GM12878 (cell line): ENCODE measurements around the gene MAST4. TPM values are rescaled to one million over a fixed set of nuclear protein-coding genes. Genes with fewer than 3 reads are reported as not detected.

Experiments used
- ATAC-seq: fragments of 200-7000 bp; cut with Tn5 transposase; 3 replicates; pipeline ENCODE4 v1.9.1; 2020; ENCODE audit warnings: mild to moderate bottlenecking, moderate library complexity
- BruUV-seq: library from RNA; stranded (reverse); fragments of 400-500 nt; replicated peaks from 2 replicates; lab custom pipeline; 2021; lab: Mats Ljungman, UMichigan
- CTCF ChIA-PET: fragments of 300-600 bp; sonication (Branson Sonifier 250); formaldehyde crosslinking; extraction: SDS; loops from one replicate; lab custom pipeline; 2021; ENCODE audit warnings: inconsistent platforms; lab: Yijun Ruan, JAX
- POLR2A ChIA-PET: fragments of 350-600 bp; formaldehyde crosslinking; extraction: SDS; loops from one replicate; lab custom pipeline; 2021; ENCODE audit warnings: inconsistent platforms; lab: Charles Lee
- RAD21 ChIA-PET: fragments of 300-600 bp; sonication (Branson Sonifier 250); formaldehyde crosslinking; loops from one replicate; lab custom pipeline; 2023; ENCODE audit warnings: antibody characterized with exemption; ENCODE audit not compliant: unreplicated experiment; lab: Charles Lee
- SMC1A ChIA-PET: fragments of 300-600 bp; sonication (Branson Sonifier 250); formaldehyde crosslinking; loops from one replicate; lab custom pipeline; 2023; ENCODE audit not compliant: unreplicated experiment, uncharacterized antibody; lab: Charles Lee
- DNase-seq: peaks from one replicate; pipeline ENCODE4 v3.0.0-alpha.2; 2011; ENCODE audit warnings: low read depth, low spot score
- FAIRE-seq: peaks from 3 replicates; lab custom pipeline; 2011; peaks lifted over from hg19 to GRCh38; lab: Jason Lieb, UNC
- H2AFZ ChIP-seq: 2 replicates; pipeline ENCODE4 v1.6.0; 2011; ENCODE audit warnings: low read depth, low read length, control low read depth; ENCODE audit not compliant: control insufficient read depth
- H3K27ac ChIP-seq: 2 replicates; pipeline ENCODE4 v1.5.1; 2011; ENCODE audit warnings: control low read depth; ENCODE audit not compliant: control insufficient read depth, insufficient read depth
- H3K27me3 ChIP-seq, 2 experiments: replicated peaks in 1 of 2; 2 replicates each; pipeline versions ENCODE4 v1.6.0 to v1.6.1; 2011; ENCODE audit warnings: low read length in 1 of 2; ENCODE audit not compliant: control insufficient read depth in 2 of 2, insufficient read depth in 2 of 2
- H3K36me3 ChIP-seq, 2 experiments: 2 replicates each; pipeline ENCODE4 v1.5.1; 2011; ENCODE audit warnings: low read length in 1 of 2; ENCODE audit not compliant: control insufficient read depth in 2 of 2, insufficient read depth in 2 of 2
- H3K4me1 ChIP-seq: 2 replicates; pipeline ENCODE4 v1.6.1; 2011; ENCODE audit warnings: mild to moderate bottlenecking, low read length, moderate library complexity, mixed read lengths; ENCODE audit not compliant: control insufficient read depth, insufficient read depth
- H3K4me2 ChIP-seq: 2 replicates; pipeline ENCODE4 v1.6.0; 2011; ENCODE audit warnings: control low read depth; ENCODE audit not compliant: control insufficient read depth, insufficient read depth
- H3K4me3 ChIP-seq: fragments of 200-600 bp; sonication (generic); 2 replicates; pipeline ENCODE4 v1.5.1; 2016
- H3K79me2 ChIP-seq: 2 replicates; pipeline ENCODE4 v1.6.0; 2011; ENCODE audit warnings: low read length; ENCODE audit not compliant: control insufficient read depth, insufficient read depth
- H3K9ac ChIP-seq: 2 replicates; pipeline ENCODE4 v1.8.0; 2011; ENCODE audit warnings: low read length, control low read depth, mixed read lengths; ENCODE audit not compliant: control insufficient read depth, insufficient read depth
- H3K9me3 ChIP-seq: replicated peaks from 3 replicates; pipeline ENCODE4 v1.5.1; 2011; ENCODE audit warnings: mild to moderate bottlenecking, low read length; ENCODE audit not compliant: control insufficient read depth, insufficient read depth
- H4K20me1 ChIP-seq: 2 replicates; pipeline ENCODE4 v1.6.0; 2011; ENCODE audit not compliant: control insufficient read depth, insufficient read depth
- KAT2A ChIP-seq: conservative IDR thresholded peaks from 2 replicates; pipeline ENCODE4 v1.6.1; 2011; ENCODE audit warnings: low read depth, low read length; ENCODE audit not compliant: control insufficient read depth
- MEF2B ChIP-seq: fragments of 450-650 bp; IDR thresholded peaks from 2 replicates; pipeline ENCODE4 v1.6.1; 2018; ENCODE audit warnings: mild to moderate bottlenecking, moderate library complexity; ENCODE audit not compliant: partially characterized antibody, poor library complexity, severe bottlenecking
- MXI1 ChIP-seq: fragments of 150-350 bp; IDR thresholded peaks from 2 replicates; pipeline ENCODE4 v1.6.1; 2011; ENCODE audit warnings: low read depth, mild to moderate bottlenecking, inconsistent platforms, low read length, improper control_type of control experiment
- POU2F2 ChIP-seq: IDR thresholded peaks from 3 replicates; pipeline ENCODE4 v1.6.1; 2011; ENCODE audit warnings: low read depth, mild to moderate bottlenecking, low read length, borderline replicate concordance
- USF2 ChIP-seq: IDR thresholded peaks from 2 replicates; pipeline ENCODE4 v1.6.1; 2011; ENCODE audit warnings: low read depth, low read length, improper control_type of control experiment, borderline replicate concordance
- WGBS: methylation state at CpG from one replicate; pipeline ENCODE4 v1.1.6; 2016; ENCODE audit warnings: low lambda C conversion rate; ENCODE audit not compliant: insufficient replicate concordance, insufficient coverage; ENCODE audit errors: missing lambda C conversion rate; 5-methylcytosine and 5-hydroxymethylcytosine counted together
- in situ Hi-C: fragments of 300-500 bp; cut with MboI; formaldehyde crosslinking; loops from 9 replicates; pipeline ENCODE4 v1.14.3; 2018; ENCODE audit warnings: mixed read lengths
- intact Hi-C: fragments of 100-400 bp; cut with micrococcal nuclease; formaldehyde crosslinking; loops from one replicate; pipeline ENCODE4 v1.14.2; 2022; ENCODE audit not compliant: unreplicated experiment
- polyA plus RNA-seq, 11 experiments: library from polyadenylated mRNA; depleted of rRNA in 4 of 11; unstranded in 6 of 11; stranded (reverse) in 5 of 11; fragments of >200 nt; fragmentation: Nextera tagmentation in 4 of 11; fragmentation: Illumina TruSeq in 1 of 11; extraction: Ambion mirVana in 4 of 11; extraction: Trizol in 1 of 11; gene quantifications; 1 replicate in 1 of 11; 2 replicates in 10 of 11; pipeline versions ENCODE4 v1.2.1 to v1.2.3, GENCODE V29; 2011 to 2016; ENCODE audit warnings: inconsistent platforms in 2 of 11, missing spikeins in 2 of 11, low read depth in 1 of 11
- total RNA-seq, 4 experiments: library from RNA; depleted of rRNA in 3 of 4; stranded (reverse); fragments of >200 nt in 3 of 4; fragmentation: Illumina TruSeq in 1 of 4; extraction: Trizol in 1 of 4; gene quantifications; 2 replicates each; pipeline versions ENCODE4 v1.2.1 to v1.2.3, GENCODE V29; 2013 to 2021

MAST4 gene
- total and polyA plus RNA-seq, 10 of the 15 experiments (the other 5 are each of a cell fraction or from before 2014, with no cell fraction given), result 0.02 to 1.6 (median 0.29) TPM; not detected in 1

- no peak for TF ChIP-seq MXI1
- TF ChIP-seq POU2F2, result 0 out of 3 replicates have a peak, but pooled peaks have one; percentile 58
These were observed 42.1 kb upstream of the MAST4 start (continued) for GRCh38 chr5:66553916-66554575.

GRCh38 chr5:66554884-66555283 is 41.3 kb upstream of the MAST4 start:
- FAIRE-seq (no peak), DNase-seq (no peak), ATAC-seq (no peak)
- ChIA-PET SMC1A (interaction anchor here (1.1 kb wide), 1 partner anchor 44 kb away, joined by 3 read pairs; no protein-coding TSS in a partner anchor), RAD21 (no interaction called here), POLR2A (no interaction called here), CTCF (interaction anchor here (0.7 to 1.0 kb wide), 2 partner anchors 12 to 61 kb away, joined by 3 to 4 read pairs; no protein-coding TSS in a partner anchor)
- Histone ChIP-seq H3K27me3 (no peaks in the 10 kb centered on the region), H4K20me1 (no peaks in the 10 kb centered on the region), H3K4me2 (peak overlapping the region; percentile 75; the same call in 1 of the 2 replicates), H3K27ac (no peak overlapping the region), H3K4me1 (peaks cover 14% of the 10 kb centered on the region), H2AFZ (no peak overlapping the region), H3K9me3 (no peaks in the 10 kb centered on the region; the same call in none of the 3 replicates), H3K79me2 (no peaks in the 10 kb centered on the region), H3K9ac (no peak overlapping the region), H3K4me3 (no peak overlapping the region), H3K36me3 (no peaks in the 10 kb centered on the region)
- no TSS peak for BruUV-seq
- TF ChIP-seq MEF2B (no peak), POU2F2 (no peak), USF2 (no peak), KAT2A (no peak)
- intact Hi-C loops, result no loop called here
- in situ Hi-C loops, result no loop called here
- 53% methylated on average over 2 of the region's 2 CpGs for WGBS
